GM06990 (cell line): ENCODE data around the gene RHPN2.
"Not testable (repeated sequence)": the region's sequence is repeated elsewhere in the genome, so short reads cannot be mapped to it uniquely, and the experiment has no call there.

ENCODE experiments used
- DNase-seq: peaks from one replicate; pipeline ENCODE4 v3.0.0-alpha.2; 2011; ENCODE audit not compliant: insufficient read length; ENCODE audit errors: extremely low read depth
- H3K27me3 ChIP-seq: replicated peaks from 2 replicates; pipeline ENCODE4 v1.6.0; 2011; ENCODE audit warnings: low read length; ENCODE audit not compliant: control insufficient read depth, insufficient read depth
- H3K36me3 ChIP-seq: 2 replicates; pipeline ENCODE4 v1.5.1; 2011; ENCODE audit warnings: low read length; ENCODE audit not compliant: control insufficient read depth, insufficient read depth
- H3K4me3 ChIP-seq: replicated peaks from 2 replicates; pipeline ENCODE4 v1.5.1; 2011; ENCODE audit warnings: low read depth, mild to moderate bottlenecking, control low read depth, low read length
- CTCF ChIP-seq: IDR thresholded peaks from 2 replicates; pipeline ENCODE4 v1.5.1; 2011; ENCODE audit warnings: low read length, control low read depth, mild to moderate bottlenecking, inconsistent platforms; ENCODE audit not compliant: insufficient read depth, poor library complexity, severe bottlenecking

RHPN2 gene

GRCh38 chr19:33054623-33055022 is 10.1 kb downstream of the RHPN2 start:
- Histone ChIP-seq H3K4me3 (no peak overlapping the region), H3K36me3 (no peaks in the 10 kb centered on the region), H3K27me3 (no peaks in the 10 kb centered on the region)
- TF ChIP-seq CTCF, result no peak
- no peak for DNase-seq

- TF ChIP-seq CTCF, result no peak
- no peak for DNase-seq
- H3K36me3 ChIP-seq, result no peaks in the 10 kb centered on the region
- no peak overlapping the region for H3K4me3 ChIP-seq
- no peaks in the 10 kb centered on the region for H3K27me3 ChIP-seq
These were observed 12.2 kb downstream of the RHPN2 start for GRCh38 chr19:33052352-33052972.

- no peak for TF ChIP-seq CTCF
- DNase-seq, result no peak
- no peaks in the 10 kb centered on the region for H3K36me3 ChIP-seq
- no peak overlapping the region for H3K4me3 ChIP-seq
- H3K27me3 ChIP-seq, result no peaks in the 10 kb centered on the region
These were observed 14.6 kb downstream of the RHPN2 start for GRCh38 chr19:33050110-33050509.

GRCh38 chr19:33048806-33049676 is 15.6 kb downstream of the RHPN2 start:
- H3K4me3 ChIP-seq, result no peak overlapping the region
- DNase-seq, result no peak
- no peaks in the 10 kb centered on the region for H3K27me3 ChIP-seq
- H3K36me3 ChIP-seq, result no peaks in the 10 kb centered on the region
- no peak for TF ChIP-seq CTCF

- no peak for DNase-seq
- no peak for TF ChIP-seq CTCF
- Histone ChIP-seq H3K36me3 (no peaks in the 10 kb centered on the region), H3K4me3 (no peak overlapping the region), H3K27me3 (no peaks in the 10 kb centered on the region)
These were observed 17.3 kb downstream of the RHPN2 start for GRCh38 chr19:33047422-33047821.

- H3K27me3 ChIP-seq, DNase-seq, H3K36me3 ChIP-seq, H3K4me3 ChIP-seq: not testable (repeated sequence)
These were observed 22.9 kb downstream of the RHPN2 start for GRCh38 chr19:33041828-33042160.
